Endodermal cell (in vitro differentiated cells): ENCODE measurements around the gene GDF15. TPM values are rescaled to one million over a fixed set of nuclear protein-coding genes. Genes with fewer than 3 reads are reported as not detected.

Experiments used
- DNase-seq: peaks from one replicate; pipeline ENCODE4 v3.0.0-alpha.2; 2017
- H3K27ac ChIP-seq: 2 replicates; pipeline ENCODE4 v1.5.1; 2013; ENCODE audit warnings: mild to moderate bottlenecking, low read depth, low read length, moderate library complexity
- H3K27me3 ChIP-seq: 2 replicates; pipeline ENCODE4 v1.6.1; 2013; ENCODE audit warnings: mild to moderate bottlenecking, low read length, moderate library complexity; ENCODE audit not compliant: insufficient read depth, control insufficient read depth, poor library complexity, severe bottlenecking
- H3K36me3 ChIP-seq: 2 replicates; pipeline ENCODE4 v1.7.0; 2013; ENCODE audit warnings: mild to moderate bottlenecking, low read length, moderate library complexity; ENCODE audit not compliant: control insufficient read depth, insufficient read depth
- H3K4me1 ChIP-seq: one replicate; pipeline ENCODE4 v1.7.0; 2013; ENCODE audit warnings: low read length; ENCODE audit not compliant: control insufficient read depth, insufficient read depth
- H3K4me3 ChIP-seq: 2 replicates; pipeline ENCODE4 v1.5.1; 2013; ENCODE audit warnings: mild to moderate bottlenecking, low read length, moderate library complexity
- H3K9ac ChIP-seq: 2 replicates; pipeline ENCODE4 v1.6.1; 2013; ENCODE audit warnings: mild to moderate bottlenecking, low read length, moderate library complexity; ENCODE audit not compliant: poor library complexity, severe bottlenecking; ENCODE audit errors: extremely low read depth
- H3K9me3 ChIP-seq: 2 replicates; pipeline ENCODE4 v1.6.1; 2013; ENCODE audit warnings: mild to moderate bottlenecking, low read length, moderate library complexity; ENCODE audit not compliant: control insufficient read depth
- H3K27ac Mint-ChIP-seq: 2 replicates; pipeline ENCODE4 v1.8.0; 2020; ENCODE audit warnings: mixed read lengths
- H3K27me3 Mint-ChIP-seq: 2 replicates; pipeline ENCODE4 v1.8.0; 2021; ENCODE audit warnings: mild to moderate bottlenecking, mixed read lengths; ENCODE audit not compliant: insufficient read depth
- H3K36me3 Mint-ChIP-seq: 2 replicates; pipeline ENCODE4 v1.8.0; 2020; ENCODE audit warnings: low read depth, mixed read lengths
- H3K4me1 Mint-ChIP-seq: 2 replicates; pipeline ENCODE4 v1.8.0; 2020; ENCODE audit warnings: mixed read lengths
- H3K4me3 Mint-ChIP-seq: 2 replicates; pipeline ENCODE4 v1.8.0; 2020; ENCODE audit warnings: mild to moderate bottlenecking, moderate library complexity, mixed read lengths
- H3K9me3 Mint-ChIP-seq: 2 replicates; pipeline ENCODE4 v1.8.0; 2020; ENCODE audit warnings: mild to moderate bottlenecking, mixed read lengths
- WGBS, 2 experiments: methylation state at CpG; one replicate each; pipeline versions ENCODE4 v1.1.5 to v1.1.7; 2013; ENCODE audit warnings: missing lambda C conversion rate in 2 of 2, mixed read lengths in 1 of 2; ENCODE audit not compliant: insufficient coverage in 1 of 2, insufficient read length in 1 of 2; 5-methylcytosine and 5-hydroxymethylcytosine counted together
- total RNA-seq, 2 donors: library from RNA; stranded (reverse); fragmentation: NEBNext Ultra II Directional in 1 of 2; extraction: Animal tissue kit (Norgen Biotek cat#: 25700) in 1 of 2; gene quantifications; 2 replicates in 1 of 2; 3 replicates in 1 of 2; pipeline ENCODE4 v1.2.1, GENCODE V29; 2021
- TF ChIP-seq, protein P1 (sequence below): fragments of 200-600 bp; sonication (generic); conservative IDR thresholded peaks from 2 replicates; pipeline ENCODE4 v1.5.0; 2021; ENCODE audit warnings: antibody characterized with exemption, mild to moderate bottlenecking

The GDF15 gene
- total RNA-seq, 2 donors from 2014 or later, result 0.90 to 2.2 TPM

DNA sequence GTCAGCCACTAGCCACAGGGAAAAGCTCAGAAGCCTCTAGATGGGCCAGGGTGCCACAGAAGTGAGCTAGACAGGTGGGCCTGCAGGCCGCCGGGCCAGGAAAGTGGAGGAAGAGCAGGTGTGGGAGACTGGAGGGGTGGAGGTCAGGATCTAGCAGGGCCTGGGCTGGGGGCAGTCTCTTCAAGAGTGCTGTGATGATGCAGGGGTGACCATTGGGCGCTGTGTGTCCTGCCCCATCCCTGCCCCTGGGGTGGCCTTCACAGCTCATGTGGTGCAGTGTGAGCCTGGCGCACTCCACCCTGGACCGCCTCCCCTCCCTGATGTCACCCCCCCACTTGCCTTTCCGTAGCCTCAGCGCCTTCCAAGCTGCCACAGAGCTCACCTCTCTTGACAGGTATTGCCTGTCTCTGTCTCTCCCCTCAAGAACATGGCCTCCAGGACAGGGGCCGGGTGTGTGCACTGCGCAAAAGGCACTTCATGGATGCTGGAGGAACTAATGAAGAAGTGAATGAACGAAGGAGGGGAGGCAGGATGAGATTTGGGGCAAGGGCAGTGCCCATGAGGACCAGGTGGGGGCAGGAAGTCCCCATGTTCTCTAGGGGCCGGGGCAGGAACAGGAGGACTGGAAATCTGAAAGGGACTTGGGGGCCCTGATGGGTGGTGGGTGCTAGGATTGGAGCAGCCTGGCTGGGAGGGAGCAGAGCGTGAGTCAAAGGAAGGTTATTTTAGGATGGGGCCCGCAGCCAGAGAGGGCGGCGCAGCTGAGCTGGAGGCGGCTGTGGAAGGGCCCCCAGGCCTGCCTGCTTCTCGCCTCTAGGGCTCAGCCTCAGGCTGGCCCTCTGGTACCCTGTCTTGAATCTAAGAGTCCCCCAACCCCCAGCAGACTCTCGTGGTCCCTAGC lies 39.8 kb downstream of the GDF15 start:
- Histone ChIP-seq H3K9me3 (no peaks in the 10 kb centered on the region), H3K9ac (no peak overlapping the region), H3K4me3 (no peak overlapping the region), H3K4me1 (no peaks in the 10 kb centered on the region), H3K36me3 (no peaks in the 10 kb centered on the region), H3K27me3 (no peaks in the 10 kb centered on the region), H3K27ac (no peak overlapping the region)
- Mint-ChIP-seq H3K4me1 (peaks cover 9% of the 10 kb centered on the region), H3K9me3 (no peaks in the 10 kb centered on the region), H3K4me3 (no peak overlapping the region), H3K27ac (no peak overlapping the region), H3K36me3 (no peaks in the 10 kb centered on the region), H3K27me3 (peaks cover 33% of the 10 kb centered on the region)
- 91 to 97% methylated on average over 10 to 18 of the region's 18 CpGs for WGBS, 2 experiments
- TF ChIP-seq, protein P1, sequence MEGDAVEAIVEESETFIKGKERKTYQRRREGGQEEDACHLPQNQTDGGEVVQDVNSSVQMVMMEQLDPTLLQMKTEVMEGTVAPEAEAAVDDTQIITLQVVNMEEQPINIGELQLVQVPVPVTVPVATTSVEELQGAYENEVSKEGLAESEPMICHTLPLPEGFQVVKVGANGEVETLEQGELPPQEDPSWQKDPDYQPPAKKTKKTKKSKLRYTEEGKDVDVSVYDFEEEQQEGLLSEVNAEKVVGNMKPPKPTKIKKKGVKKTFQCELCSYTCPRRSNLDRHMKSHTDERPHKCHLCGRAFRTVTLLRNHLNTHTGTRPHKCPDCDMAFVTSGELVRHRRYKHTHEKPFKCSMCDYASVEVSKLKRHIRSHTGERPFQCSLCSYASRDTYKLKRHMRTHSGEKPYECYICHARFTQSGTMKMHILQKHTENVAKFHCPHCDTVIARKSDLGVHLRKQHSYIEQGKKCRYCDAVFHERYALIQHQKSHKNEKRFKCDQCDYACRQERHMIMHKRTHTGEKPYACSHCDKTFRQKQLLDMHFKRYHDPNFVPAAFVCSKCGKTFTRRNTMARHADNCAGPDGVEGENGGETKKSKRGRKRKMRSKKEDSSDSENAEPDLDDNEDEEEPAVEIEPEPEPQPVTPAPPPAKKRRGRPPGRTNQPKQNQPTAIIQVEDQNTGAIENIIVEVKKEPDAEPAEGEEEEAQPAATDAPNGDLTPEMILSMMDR, result no peak
- DNase-seq, result peak; percentile 49

- H3K27ac Mint-ChIP-seq, result no peak overlapping the region
- Histone ChIP-seq H3K9me3 (no peaks in the 10 kb centered on the region), H3K9ac (no peak overlapping the region), H3K36me3 (no peaks in the 10 kb centered on the region), H3K4me3 (no peak overlapping the region), H3K27me3 (no peaks in the 10 kb centered on the region), H3K27ac (no peak overlapping the region), H3K4me1 (no peaks in the 10 kb centered on the region)
- TF ChIP-seq, protein P1, result no peak
- no peaks in the 10 kb centered on the region for H3K36me3 Mint-ChIP-seq
- WGBS, 2 experiments, result 89 to 100% methylated on average over 1 to 8 of the region's 8 CpGs
- H3K27me3 Mint-ChIP-seq, result peaks cover 26% of the 10 kb centered on the region
- H3K9me3 Mint-ChIP-seq, result no peaks in the 10 kb centered on the region
- DNase-seq, result peak; percentile 47
- H3K4me3 Mint-ChIP-seq, result no peak overlapping the region
- H3K4me1 Mint-ChIP-seq, result peaks cover 9% of the 10 kb centered on the region
These were observed 40.4 kb downstream of the GDF15 start for GRCh38 chr19:18426416-18426767.

- H3K4me3 Mint-ChIP-seq, result no peak overlapping the region
- no peaks in the 10 kb centered on the region for H3K4me1 ChIP-seq
- TF ChIP-seq, protein P1, result no peak
- no peaks in the 10 kb centered on the region for H3K36me3 Mint-ChIP-seq
- no peaks in the 10 kb centered on the region for H3K36me3 ChIP-seq
- peaks cover 18% of the 10 kb centered on the region for H3K27me3 Mint-ChIP-seq
- H3K9ac ChIP-seq, result no peak overlapping the region
- WGBS, 2 experiments, result 89 to 93% methylated on average over 11 to 16 of the region's 16 CpGs
- H3K9me3 Mint-ChIP-seq, result no peaks in the 10 kb centered on the region
- H3K9me3 ChIP-seq, result no peaks in the 10 kb centered on the region
- H3K4me3 ChIP-seq, result no peak overlapping the region
- no peak overlapping the region for H3K27ac Mint-ChIP-seq
- peaks cover 9% of the 10 kb centered on the region for H3K4me1 Mint-ChIP-seq
- peak; percentile 48 for DNase-seq
- H3K27me3 ChIP-seq, result no peaks in the 10 kb centered on the region
- H3K27ac ChIP-seq, result peak overlapping the region; percentile 94
These were observed 41.3 kb downstream of the GDF15 start for GRCh38 chr19:18427080-18427742.
